Spinal cord (tissue), 10 donors: ENCODE measurements around the gene FIP1L1. TPM values are rescaled to one million over a fixed set of nuclear protein-coding genes. Genes with fewer than 3 reads are reported as not detected.
"Not testable (repeated sequence)": the region's sequence is repeated elsewhere in the genome, so short reads cannot be mapped to it uniquely, and the experiment has no call there.

Source experiments
- DNase-seq, 6 donors: peaks; one replicate each; pipeline versions ENCODE4 v3.0.0 to v3.0.0-alpha.2; 2013 to 2015; ENCODE audit warnings: low spot score in 6 of 6, low read depth in 4 of 6
- H3K27ac ChIP-seq: one replicate; pipeline ENCODE4 v1.5.1; 2013; ENCODE audit warnings: low read depth, low read length, control low read depth
- H3K27me3 ChIP-seq: one replicate; pipeline ENCODE4 v1.6.1; 2013; ENCODE audit warnings: low read length; ENCODE audit not compliant: control insufficient read depth, insufficient read depth
- H3K36me3 ChIP-seq: one replicate; pipeline ENCODE4 v1.6.1; 2013; ENCODE audit warnings: low read length; ENCODE audit not compliant: control insufficient read depth, insufficient read depth
- H3K4me1 ChIP-seq: one replicate; pipeline ENCODE4 v1.6.1; 2013; ENCODE audit warnings: low read length; ENCODE audit not compliant: control insufficient read depth, insufficient read depth
- H3K4me3 ChIP-seq: one replicate; pipeline ENCODE4 v1.5.1; 2013; ENCODE audit warnings: low read depth, low read length, control low read depth
- H3K9me3 ChIP-seq: one replicate; pipeline ENCODE4 v1.6.1; 2013; ENCODE audit warnings: low read length; ENCODE audit not compliant: control insufficient read depth, insufficient read depth
- WGBS: methylation state at CpG from one replicate; pipeline ENCODE4 v1.1.5; 2013; ENCODE audit warnings: missing lambda C conversion rate; ENCODE audit not compliant: insufficient coverage; 5-methylcytosine and 5-hydroxymethylcytosine counted together
- polyA plus RNA-seq, 2 donors: library from polyadenylated mRNA; unstranded; fragments of 120-200 nt; gene quantifications; one replicate each; pipeline ENCODE4 v1.2.1, GENCODE V29; 2013; ENCODE audit not compliant: insufficient read length in 2 of 2
- total RNA-seq, 2 donors: library from RNA; depleted of rRNA in 1 of 2; stranded (reverse); fragments of 120-200 nt in 1 of 2; fragments of >200 nt in 1 of 2; gene quantifications; one replicate each; pipeline versions ENCODE4 v1.2.3 to v1.2.4, GENCODE V29; 2013 to 2014
- donor health status: healthy.

FIP1L1 gene
- total and polyA plus RNA-seq, 4 donors: 66.0 to 74.4 (median 68.1) TPM

DNA sequence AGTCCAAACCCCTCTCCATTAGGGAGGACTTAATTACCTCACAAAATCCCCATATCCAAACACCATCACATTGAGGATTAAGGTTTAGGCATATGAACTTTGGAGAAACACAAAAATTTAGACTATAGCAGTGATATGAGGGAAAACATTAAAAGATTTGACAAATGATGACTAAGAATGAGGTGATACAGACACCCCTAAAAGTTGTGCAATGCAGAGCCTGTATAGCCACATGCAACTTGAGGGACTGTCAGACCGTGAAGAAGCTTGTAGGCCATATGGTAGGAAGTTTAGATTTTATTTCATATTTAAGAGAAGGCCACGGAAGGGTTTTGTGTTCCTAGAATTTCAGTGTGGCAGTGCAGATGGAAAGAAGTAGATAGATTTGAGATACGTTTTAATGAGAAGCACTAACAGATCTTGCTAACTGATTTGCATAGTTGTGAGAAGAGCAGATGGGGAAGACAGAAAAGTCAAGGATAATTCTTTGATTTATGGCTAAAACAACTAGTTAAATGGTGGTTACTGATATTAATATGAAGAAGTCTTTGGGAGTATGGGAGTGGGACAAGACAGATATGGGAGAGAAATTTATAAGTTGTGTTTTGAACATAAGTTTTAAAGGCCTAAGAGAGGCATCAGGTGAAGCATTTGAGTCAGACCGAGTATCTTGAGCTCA is 5.5 kb upstream of the FIP1L1 start:
- DNase-seq: peak in 1 of 6 donors; percentile 48
- H3K27ac ChIP-seq: no peak overlapping the region
- 79% methylated on average over 4 of the region's 4 CpGs for WGBS

DNA sequence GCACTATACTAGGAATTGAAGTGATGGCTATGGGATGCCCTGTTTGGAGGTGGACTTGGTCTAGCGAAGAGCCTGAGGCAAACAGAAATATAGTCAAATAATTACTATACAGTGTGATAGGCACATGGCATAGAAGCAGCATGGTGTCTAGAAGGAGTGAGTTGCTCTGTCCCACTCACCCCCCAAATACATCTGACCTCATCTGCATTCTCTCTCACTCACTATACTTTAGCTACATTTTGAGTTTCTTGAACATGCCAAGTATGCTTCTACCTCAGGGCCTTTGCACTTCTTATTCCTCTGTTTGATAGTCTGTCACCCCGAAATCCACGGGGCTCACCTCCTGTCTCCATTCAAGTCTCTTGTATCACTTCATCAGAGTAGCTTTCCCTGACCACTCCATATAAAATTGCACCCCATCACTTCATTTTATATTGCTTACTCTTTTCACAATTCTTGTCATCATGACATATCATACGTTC is 2.6 kb upstream of the FIP1L1 start:
- no peak for DNase-seq
- no peaks in the 10 kb centered on the region for H3K4me1 ChIP-seq
- WGBS: 85% methylated on average over 2 of the region's 4 CpGs
- peaks cover 6% of the 10 kb centered on the region for H3K27me3 ChIP-seq
- no peaks in the 10 kb centered on the region for H3K36me3 ChIP-seq
- no peak overlapping the region for H3K27ac ChIP-seq
- no peaks in the 10 kb centered on the region for H3K9me3 ChIP-seq
- H3K4me3 ChIP-seq: no peak overlapping the region

More for the DNA sequence above, 5.5 kb upstream of the FIP1L1 start:
- no peaks in the 10 kb centered on the region for H3K4me1 ChIP-seq
- H3K27me3 ChIP-seq: peaks cover 14% of the 10 kb centered on the region
- no peaks in the 10 kb centered on the region for H3K36me3 ChIP-seq
- no peak overlapping the region for H3K4me3 ChIP-seq
- no peaks in the 10 kb centered on the region for H3K9me3 ChIP-seq

DNA sequence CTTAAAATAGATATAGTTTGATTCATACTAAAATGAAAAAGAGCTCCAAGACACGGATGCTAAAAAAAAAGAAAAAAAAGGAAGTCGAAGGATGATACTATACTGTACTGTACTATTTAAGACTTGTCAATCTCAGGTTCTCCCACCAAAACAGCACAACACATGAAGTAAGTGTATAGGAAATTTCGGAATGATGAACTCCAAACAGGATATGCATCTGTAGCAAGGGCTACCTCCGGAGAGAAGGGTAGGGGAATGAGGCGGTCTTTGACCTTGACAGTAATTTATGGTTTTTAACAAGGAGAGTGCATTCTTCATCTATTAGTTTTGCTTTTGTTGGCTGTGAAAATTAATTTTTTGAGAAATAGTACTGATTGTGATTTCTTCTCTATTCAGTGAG is 541 bp upstream of the FIP1L1 start:
- Histone ChIP-seq H3K27me3 (no peaks in the 10 kb centered on the region), H3K9me3 (no peaks in the 10 kb centered on the region), H3K36me3 (no peaks in the 10 kb centered on the region), H3K4me1 (no peaks in the 10 kb centered on the region), H3K4me3 (peak overlapping the region; percentile 92), H3K27ac (peak overlapping the region; percentile 91)
- 40% methylated on average over 2 of the region's 5 CpGs for WGBS
- no peak for DNase-seq

DNA sequence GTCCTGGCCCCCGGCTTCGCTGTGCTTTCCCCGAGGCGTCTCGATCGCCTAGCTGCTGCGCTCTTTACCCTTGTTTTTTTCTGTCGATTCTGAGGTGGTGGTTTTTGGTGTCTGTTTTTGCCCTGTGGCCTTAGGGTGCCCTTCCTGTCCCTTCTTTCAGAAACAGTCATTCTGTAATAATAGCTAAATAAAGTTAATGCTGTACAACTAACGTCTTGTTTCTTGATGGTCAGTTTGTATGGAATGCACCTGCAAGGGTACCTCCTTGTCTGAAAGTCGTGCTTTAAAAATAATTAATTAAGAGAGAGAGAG is 686 bp downstream of the FIP1L1 start:
- Histone ChIP-seq H3K27ac (no peak overlapping the region), H3K9me3 (no peaks in the 10 kb centered on the region), H3K27me3 (no peaks in the 10 kb centered on the region), H3K4me1 (no peaks in the 10 kb centered on the region), H3K4me3 (peak overlapping the region; percentile 92), H3K36me3 (no peaks in the 10 kb centered on the region)
- no peak for DNase-seq
- WGBS: 3% methylated on average over 6 of the region's 10 CpGs

DNA sequence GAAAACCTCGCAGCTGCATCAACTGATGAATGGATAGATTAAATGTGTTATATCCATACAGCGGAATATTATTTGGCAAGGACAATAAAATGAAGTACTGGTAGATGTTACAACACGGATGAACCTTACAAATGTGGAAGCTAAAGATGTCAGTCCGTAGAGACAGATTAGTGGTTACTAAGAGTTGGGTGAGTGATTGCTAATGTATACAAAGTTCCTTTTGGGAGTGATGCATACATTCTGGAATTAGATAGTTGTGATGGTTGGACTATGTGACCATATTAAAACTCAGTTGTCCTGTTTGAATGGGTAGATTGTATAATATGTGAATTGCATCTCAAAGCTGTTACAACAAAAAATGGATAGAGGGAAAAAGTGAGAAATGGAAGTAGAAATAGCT is 2.8 kb downstream of the FIP1L1 start:
- WGBS: 84% methylated on average over 4 of the region's 4 CpGs
- Histone ChIP-seq H3K27ac (no peak overlapping the region), H3K36me3 (peaks cover 5% of the 10 kb centered on the region), H3K4me1 (no peaks in the 10 kb centered on the region), H3K27me3 (no peaks in the 10 kb centered on the region), H3K4me3 (no peak overlapping the region), H3K9me3 (no peaks in the 10 kb centered on the region)
- DNase-seq: no peak

DNA sequence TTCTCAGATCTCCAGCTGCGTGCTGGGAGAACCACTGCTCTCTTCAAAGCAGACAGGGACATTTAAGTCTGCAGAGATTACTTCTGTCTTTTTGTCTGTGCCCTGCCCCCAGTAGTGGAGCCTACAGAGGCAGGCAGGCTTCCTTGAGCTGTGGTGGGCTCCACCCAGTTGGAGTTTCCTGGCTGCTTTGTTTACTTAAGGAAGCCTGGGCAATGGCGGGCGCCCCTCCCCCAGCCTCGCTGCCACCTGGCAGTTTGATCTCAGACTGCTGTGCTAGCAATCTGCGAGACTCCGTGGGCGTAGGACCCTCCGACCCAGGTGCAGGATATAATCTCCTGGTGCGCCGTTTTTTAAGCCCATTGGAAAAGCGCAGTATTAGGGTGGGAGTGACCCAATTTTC is 32.0 kb downstream of the FIP1L1 start:
- not testable (repeated sequence) for H3K27me3 ChIP-seq
- WGBS: 87% methylated on average over 4 of the region's 11 CpGs

DNA sequence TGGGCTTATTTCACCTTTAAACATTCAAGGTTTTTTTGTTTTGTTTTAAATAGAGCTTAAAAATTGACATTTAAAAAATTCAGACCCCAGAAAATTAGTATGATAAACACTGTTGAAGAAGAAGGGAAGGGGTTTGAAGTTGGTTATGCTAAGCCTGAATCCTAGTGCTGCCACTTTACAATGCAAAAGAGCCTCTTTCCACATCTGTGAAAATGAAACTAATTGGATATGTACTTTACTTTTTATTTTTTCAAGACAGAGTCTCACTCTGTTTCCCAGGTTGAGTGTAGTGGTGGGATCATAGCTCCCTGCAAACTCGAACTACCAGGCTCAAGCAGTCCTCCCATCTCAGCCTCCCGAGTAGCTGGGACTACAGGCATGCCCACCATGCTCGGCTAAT is 41.8 kb downstream of the FIP1L1 start:
- no peaks in the 10 kb centered on the region for H3K27me3 ChIP-seq
- no peaks in the 10 kb centered on the region for H3K4me1 ChIP-seq
- no peak for DNase-seq
- no peaks in the 10 kb centered on the region for H3K9me3 ChIP-seq
- H3K4me3 ChIP-seq: no peak overlapping the region
- no CpG with 5 or more reads among the region's 3 CpGs for WGBS
- H3K27ac ChIP-seq: no peak overlapping the region
- H3K36me3 ChIP-seq: peaks cover 6% of the 10 kb centered on the region

More for the DNA sequence above, 32.0 kb downstream of the FIP1L1 start:
- not testable (repeated sequence) for H3K4me1 ChIP-seq, DNase-seq, H3K27ac ChIP-seq, H3K4me3 ChIP-seq, H3K36me3 ChIP-seq, H3K9me3 ChIP-seq

DNA sequence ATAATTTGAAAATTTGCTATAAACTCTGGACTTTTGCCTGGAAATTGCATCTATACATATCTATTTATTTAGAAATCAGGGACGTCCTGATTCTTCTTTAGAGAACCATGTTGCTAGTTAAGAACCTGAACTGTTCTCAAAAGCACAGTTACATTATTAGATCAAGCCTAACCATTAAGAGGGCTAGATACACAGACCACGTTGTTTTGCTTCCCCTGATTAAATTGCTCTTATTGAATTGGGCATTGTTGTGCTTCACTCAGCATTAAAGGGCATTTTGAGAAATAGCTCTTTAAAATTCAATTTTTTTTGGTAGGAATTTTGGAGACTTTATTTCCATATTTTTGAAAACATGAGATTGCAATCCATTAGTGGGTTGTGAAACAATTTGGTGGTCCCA is 44.4 kb downstream of the FIP1L1 start:
- Histone ChIP-seq H3K9me3 (no peaks in the 10 kb centered on the region), H3K4me1 (no peaks in the 10 kb centered on the region), H3K36me3 (peaks cover 6% of the 10 kb centered on the region), H3K4me3 (no peak overlapping the region), H3K27me3 (no peaks in the 10 kb centered on the region), H3K27ac (no peak overlapping the region)
- no CpG with 5 or more reads among the region's 2 CpGs for WGBS
- DNase-seq: no peak

DNA sequence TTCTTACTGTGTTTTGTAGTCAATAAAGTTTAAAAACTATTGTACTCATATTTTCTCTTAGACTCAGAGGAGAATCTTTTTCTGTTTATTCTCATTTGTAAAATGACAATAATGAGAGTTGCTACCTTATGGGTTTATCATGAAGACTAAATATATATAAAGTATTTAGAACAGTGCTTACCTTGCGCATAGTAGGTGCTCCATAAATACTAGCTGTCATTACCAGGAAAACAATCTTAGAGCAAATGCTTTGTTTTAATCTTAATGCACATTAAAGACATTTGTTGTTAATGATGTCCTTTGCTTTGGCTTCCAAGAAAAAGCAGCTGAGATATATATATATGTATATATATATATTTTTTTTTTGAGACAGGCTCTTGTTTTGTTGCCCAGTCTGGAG is 44.9 kb downstream of the FIP1L1 start:
- no CpG with 5 or more reads among the region's 1 CpG for WGBS
- Histone ChIP-seq H3K4me1 (no peaks in the 10 kb centered on the region), H3K4me3 (no peak overlapping the region), H3K27me3 (no peaks in the 10 kb centered on the region), H3K27ac (no peak overlapping the region), H3K9me3 (no peaks in the 10 kb centered on the region), H3K36me3 (peaks cover 6% of the 10 kb centered on the region)
- no peak for DNase-seq

DNA sequence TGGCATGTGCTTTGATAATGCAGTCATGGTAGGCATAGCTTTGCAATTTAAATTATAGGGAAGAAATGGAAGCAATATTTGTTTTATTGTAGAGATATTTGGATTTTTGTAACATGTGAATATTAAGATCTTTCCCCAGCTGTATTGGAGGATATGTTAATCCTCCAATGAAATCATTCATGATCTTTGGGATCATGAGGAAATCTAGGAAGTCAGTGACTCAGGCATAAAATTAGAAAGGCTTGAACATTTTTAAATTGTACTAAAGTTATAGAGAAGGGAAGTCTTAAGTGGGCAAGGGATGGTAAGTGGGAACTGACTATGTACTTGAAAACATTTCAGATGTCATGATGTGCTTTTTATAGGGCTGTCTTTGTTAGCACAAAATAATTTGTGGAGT is 46.8 kb downstream of the FIP1L1 start:
- Histone ChIP-seq H3K9me3 (no peaks in the 10 kb centered on the region), H3K36me3 (no peaks in the 10 kb centered on the region)

More for the DNA sequence above, 46.8 kb downstream of the FIP1L1 start:
- Histone ChIP-seq H3K27ac (no peak overlapping the region), H3K4me1 (no peaks in the 10 kb centered on the region), H3K4me3 (no peak overlapping the region), H3K27me3 (no peaks in the 10 kb centered on the region)
- no peak for DNase-seq
